ENCODE data around the gene NEUROD2.

The NEUROD2 gene

DNA sequence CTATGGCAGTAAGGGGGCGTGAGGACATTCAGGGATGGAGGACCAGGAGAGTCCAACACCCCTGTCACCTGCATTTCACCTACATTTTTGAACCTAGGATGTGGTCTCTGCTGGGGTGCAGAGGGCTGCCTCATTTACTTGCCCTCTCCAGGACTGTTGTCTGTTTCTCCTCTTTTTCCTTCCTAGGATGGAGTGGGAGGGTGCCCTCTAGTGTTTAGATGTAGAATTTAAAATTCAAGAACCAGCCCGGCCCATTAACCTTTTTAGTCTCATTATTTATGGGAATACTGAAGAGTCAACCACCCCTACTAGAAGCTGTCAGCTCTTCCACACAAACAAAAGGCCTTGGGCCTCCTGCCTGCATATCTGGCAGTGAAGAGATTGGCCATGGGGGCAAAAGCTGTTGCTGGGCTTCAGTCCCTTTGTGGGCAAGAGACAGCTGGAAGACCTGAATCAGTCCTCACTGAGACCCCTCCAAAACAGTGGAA lies 26.7 kb upstream of the NEUROD2 start:
- peak; percentile 50 for DNase-seq

DNA sequence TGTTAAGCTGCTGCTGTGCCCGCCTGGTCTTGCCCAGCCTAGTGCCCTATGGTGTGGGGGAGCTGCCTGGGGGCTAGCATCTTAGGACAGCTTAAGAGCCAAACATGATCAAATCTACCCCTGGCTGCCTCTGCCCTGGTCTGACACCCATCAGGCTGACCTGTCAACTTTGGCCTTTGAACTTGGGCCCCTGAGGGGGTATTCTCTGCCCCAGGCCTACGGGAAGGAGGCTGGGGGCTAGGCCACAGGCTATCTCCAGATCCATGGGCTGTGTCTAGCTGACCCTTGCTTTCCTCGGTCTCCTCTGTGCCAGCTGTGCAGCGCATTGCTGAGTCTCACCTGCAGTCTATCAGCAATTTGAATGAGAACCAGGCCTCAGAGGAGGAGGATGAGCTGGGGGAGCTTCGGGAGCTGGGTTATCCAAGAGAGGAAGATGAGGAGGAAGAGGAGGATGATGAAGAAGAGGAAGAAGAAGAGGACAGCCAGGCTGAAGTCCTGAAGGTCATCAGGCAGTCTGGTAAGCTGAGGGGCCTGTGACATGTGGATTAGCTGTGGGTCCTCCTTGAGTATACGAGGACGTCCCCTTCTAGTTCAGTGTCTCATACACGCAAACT lies 26.0 kb upstream of the NEUROD2 start:
- no peak for DNase-seq

DNA sequence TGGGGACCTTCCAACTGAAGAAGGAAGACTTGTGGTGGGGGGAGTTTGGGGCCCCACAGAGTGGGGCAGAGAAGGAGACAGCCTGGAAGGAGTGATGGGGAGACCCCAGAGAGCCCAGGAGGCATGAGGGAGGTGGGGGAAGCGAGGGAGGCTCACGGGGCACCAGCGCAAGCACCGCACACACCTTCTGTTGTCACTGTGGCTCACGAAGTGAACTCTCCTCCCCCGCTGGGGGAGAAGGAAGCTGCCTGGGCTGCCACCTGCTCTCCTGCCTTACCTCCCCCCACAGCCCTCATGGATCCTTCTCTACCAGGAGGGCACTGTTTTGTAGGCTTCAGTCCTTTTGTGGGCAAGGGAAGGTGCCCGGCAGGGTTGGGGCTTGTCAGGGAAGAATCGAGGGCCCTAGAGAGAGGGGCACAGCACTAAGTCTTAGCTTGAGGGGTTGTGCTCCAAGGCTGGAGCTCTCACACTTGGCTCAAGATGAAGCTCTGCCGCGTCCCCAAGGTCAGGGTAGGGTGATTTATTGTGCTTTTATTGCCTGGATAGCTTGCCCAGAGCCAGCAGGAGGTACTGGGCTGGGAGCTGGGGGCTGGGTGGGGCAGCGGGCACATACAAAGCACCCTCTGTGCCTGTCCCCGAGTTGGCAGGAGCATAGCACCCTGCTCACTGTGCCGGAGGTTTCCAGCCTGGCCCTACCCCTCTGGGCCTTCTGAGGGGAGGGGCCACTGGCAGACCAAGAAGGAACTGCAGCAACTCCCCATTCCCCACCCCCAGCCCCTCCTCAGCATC lies 24.6 kb upstream of the NEUROD2 start:
- no peak for DNase-seq

DNA sequence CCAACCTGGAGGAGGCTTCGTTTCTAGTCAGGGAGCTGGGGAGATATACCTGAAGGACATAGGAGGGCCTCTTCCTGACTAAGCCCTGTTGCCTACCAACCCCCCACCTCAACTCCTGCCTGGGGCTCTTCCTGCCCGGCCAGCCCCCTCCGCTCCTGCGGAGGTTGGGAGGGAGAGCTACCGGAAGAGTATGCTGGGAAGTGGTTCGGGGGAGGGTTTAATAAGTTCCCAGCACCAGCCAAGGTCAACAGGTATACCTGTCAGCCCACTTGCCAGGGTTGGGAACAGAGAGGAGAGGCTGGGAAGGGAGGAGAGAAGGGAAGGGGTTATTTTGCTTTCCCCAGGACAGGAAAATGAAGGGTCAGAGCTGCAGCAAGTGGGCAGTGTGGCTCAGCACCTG lies 23.7 kb upstream of the NEUROD2 start:
- DNase-seq = no peak

DNA sequence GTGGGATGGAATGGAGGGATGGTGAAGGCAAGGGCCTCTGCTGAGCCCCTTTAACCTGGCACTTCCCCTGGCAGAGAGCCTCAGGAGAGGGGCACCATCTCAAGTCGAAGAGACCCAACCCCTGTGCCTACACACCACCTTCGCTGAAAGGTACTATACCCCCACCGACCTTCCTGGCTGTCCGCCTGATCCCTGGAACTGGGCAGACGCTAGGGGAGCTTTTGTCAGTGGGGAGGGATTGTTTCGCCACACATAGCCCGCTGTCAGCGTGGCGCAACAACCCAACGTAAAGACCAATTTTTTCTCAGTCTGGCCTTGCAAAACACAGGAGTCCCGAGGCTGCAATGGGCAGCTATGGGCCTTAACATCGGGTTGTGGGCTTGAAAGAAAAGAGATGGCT lies 22.2 kb upstream of the NEUROD2 start:
- no peak for DNase-seq

DNA sequence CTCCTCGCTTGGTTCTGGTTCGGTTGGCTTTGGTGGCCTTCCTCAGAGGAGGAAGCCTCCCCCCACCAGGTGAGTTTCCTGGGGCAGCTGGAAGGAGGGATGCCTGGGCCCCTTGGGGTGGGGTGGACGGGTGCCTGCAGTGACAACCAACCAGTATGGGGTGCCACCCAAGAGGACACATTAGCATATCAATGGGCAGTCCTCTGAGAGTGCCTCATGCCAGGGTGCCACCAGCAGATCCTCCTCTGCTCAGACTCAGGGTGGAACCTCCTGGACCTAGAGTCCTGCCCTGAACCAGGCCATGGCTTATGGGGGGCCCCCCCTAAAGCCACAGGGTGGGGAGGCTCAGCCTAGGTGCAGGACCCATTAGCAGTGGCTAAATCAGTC lies 21.8 kb upstream of the NEUROD2 start:
- no peak for DNase-seq

DNA sequence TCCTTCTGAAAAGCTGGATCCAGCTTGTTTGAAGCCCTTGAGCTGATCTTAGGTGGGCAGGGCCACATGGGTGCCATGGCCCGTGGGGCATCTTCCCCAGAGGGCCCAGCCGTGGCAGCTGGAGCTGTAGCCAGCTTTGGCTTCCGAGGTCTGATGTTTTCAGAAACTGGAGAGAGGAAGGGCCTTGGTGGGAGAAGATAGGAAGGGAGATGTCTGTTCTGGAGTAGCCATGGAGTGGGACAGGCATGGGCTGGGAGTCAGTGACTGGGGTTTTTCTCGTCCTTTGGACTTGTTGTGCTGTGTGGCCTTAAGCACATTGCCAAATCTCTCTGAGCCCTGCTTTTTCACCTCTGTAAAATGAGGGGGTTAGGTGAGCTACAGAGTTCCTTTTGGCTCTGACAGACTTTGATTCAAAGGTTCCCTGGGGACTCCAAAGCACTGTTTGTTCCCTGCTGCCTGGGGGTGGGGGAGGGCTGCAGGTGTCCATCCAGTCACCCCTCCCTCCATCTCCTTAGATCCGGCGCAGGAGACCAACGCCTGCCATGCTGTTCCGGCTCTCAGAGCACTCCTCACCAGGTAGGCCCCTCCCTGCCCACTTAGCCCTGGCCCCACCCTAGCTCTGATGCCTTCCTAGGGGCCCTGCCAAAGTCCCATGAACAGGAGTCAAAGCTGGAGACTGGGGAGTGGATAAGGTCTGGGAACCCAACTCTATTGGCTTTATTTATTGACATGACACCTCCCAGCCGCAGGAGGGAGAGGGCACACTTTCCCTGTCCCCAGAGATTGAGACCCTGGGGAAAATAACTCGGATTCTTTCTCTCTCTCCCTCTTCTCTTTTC lies 21.2 kb upstream of the NEUROD2 start:
- DNase-seq = peak; percentile 77

DNA sequence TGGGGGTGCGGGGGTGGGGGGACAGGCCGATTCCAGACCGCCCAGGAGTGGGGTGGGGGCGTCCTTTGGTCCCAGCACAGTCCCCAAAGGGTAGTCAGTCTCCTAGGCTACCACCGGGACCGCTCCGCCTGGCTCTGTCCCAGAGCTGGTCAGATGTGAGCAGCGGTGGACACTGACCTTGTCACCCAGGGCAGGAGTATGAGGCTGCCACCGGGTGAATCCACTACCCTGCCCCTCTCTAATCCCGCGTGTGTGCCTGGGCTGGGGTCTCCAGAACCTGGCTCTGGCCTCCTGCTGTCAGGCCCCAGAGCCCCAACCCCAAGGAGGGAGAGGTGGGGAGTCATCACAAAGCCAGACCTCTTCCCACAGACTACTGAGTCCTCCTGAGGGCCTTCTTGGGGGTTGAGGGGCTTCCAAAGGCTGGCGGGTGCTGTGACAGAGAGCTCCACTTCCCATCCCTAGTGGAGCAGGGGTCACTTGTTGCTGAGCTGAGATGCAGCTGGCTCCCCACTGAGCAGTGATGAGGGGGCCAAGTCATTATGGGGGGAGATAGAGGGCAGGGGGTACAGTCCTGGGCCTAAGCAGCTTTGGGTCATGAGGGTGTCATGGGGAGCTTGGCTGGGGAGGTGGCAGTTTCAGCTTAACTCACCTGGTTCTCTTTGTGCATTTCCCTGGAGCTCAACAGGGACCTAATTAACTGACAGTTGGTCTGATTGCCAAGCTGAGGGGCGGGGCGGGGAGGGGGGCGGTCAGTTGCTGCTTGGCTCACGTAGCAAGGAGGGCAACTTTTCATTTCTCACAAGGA lies 20.2 kb upstream of the NEUROD2 start:
- DNase-seq = peak; percentile 63

DNA sequence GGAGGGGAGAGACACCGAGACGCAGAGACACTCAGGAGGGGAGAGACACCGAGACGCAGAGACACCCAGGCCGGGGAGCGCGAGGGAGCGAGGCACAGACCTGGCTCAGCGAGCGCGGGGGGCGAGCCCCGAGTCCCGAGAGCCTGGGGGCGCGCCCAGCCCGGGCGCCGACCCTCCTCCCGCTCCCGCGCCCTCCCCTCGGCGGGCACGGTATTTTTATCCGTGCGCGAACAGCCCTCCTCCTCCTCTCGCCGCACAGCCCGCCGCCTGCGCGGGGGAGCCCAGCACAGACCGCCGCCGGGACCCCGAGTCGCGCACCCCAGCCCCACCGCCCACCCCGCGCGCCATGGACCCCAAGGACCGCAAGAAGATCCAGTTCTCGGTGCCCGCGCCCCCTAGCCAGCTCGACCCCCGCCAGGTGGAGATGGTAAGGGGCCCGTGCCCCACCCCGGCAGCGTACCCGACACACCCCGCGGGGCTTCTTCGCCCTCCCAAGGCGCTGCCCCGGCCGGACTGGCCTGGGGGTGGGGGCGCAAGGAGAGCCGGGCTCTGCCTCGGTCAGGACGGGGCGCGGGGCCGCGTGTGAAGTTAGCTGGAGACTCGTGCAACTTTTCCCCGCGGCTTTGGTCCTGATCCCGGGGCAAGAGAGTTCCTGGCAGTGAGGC lies 19.5 kb upstream of the NEUROD2 start:
- no peak for DNase-seq

DNA sequence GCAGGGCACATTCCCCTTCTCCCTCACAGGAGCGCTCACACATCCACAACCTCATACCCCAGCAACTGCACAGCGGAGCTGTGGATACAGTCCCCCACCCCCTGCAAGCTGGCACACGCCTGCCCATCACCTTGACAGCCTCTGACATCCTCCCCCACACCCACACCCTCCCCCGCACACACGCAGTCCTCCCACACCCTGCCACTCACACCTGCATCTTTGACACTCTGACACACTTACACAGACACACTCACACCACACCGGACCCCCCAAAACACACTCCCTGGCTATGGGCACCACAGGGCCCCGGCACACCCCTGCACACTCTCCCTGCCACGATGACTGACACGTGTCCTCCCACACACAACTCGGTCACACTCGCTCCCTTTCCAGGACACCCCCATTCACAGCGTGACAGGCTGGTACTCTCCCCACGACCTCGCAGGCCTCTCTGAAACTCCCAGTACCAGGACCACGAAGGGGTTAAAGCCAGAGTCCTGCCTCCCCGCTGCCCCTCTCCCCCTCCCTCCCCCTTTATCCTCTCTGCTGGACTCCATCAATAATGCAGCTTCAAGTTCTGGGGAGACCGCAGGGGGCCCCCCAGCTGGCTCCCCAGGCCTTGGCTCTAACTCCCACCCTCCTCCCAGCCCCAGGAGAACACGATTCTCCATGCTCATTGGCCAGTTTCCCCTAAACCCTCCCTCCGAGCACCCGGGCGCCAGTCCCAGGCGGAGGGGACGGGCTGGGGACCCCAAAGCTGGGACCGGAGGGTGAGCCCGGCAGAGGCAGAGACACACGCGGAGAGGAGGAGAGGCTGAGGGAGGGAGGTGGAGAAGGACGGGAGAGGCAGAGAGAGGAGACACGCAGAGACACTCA lies 18.7 kb upstream of the NEUROD2 start, which contains the start of gene PPP1R1B:
TSS of gene PPP1R1B (plus strand) at position 782 of the 876 bp plus-strand sequence. CDS start 441 bp downstream, outside the sequence.
- DNase-seq = peak; percentile 34

DNA sequence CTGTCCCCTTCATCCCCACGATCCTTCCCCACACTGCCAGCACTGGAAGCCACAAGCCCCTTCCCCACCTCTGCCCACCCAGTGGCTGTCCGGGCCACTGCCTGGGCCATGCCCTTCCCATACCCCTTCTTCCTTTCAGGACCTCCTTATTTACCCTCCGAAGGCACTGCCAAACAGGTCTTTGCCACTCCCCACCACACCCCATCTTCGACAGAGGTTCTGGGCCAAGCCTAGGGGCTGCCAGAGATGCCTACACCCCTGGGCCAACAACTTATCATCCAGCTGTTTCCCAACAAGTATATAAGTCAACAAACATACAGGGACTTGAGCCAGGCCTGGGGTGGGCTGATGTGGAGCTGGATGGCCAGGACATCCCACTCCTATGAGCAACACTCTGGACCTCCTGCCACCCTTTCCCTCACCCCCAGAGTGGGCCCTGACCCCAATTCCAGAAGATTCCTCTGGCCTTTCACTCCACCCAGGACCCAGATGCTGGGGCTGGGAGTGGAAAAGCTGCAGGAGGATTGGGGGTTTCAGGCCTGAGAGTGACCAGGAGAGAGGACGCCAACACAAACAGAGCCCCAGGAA lies 17.6 kb upstream of the NEUROD2 start:
- DNase-seq = no peak

DNA sequence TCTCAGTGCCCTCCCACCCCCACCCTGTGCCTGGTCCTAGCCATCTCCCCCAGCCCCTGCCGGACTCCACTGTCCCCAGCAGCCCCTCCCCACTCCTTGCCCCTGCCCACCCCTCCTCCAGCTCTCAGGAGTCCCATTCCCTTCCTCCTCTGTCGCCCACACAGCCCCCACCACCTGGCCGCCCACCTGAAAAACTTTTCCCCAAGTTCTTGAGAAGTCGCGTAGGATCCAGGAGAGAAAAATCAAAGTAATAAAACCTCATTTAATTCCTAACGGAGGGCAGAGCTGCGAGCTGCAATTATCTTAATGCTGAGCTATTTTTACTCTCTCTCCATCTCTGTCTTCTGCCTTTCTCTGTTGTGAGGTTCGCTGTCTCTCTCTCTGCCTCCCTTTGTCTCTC lies 16.6 kb upstream of the NEUROD2 start:
- DNase-seq = no peak

DNA sequence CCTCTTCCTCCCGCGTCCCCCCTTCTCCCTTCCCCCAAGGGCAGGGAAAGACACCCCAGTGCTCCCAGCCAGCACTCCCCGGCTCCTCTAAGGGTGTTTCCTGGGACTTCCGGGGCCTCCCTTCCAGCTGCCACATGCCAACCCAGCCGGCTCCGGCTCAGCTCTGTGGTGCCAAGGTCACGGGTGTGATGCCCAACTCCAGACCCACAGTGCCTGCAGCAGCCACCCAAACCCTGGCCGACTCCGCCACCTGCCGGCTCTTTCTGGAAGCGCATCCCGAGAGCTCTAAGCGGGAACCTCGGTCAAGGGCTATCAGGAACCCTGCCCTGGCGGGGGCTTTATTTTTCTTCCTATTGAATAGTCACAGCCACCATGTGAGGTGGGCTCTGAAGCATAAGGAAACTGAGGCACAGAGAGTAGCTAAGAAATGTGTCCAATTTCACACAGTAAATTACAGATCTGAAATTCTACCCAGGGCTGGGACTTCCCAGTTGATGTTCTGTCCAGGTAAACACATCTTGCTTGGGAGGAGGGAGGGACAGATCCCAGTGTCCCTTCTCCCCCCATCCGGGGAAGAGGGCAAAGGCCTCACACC lies 15.7 kb upstream of the NEUROD2 start:
- peak; percentile 75 for DNase-seq

DNA sequence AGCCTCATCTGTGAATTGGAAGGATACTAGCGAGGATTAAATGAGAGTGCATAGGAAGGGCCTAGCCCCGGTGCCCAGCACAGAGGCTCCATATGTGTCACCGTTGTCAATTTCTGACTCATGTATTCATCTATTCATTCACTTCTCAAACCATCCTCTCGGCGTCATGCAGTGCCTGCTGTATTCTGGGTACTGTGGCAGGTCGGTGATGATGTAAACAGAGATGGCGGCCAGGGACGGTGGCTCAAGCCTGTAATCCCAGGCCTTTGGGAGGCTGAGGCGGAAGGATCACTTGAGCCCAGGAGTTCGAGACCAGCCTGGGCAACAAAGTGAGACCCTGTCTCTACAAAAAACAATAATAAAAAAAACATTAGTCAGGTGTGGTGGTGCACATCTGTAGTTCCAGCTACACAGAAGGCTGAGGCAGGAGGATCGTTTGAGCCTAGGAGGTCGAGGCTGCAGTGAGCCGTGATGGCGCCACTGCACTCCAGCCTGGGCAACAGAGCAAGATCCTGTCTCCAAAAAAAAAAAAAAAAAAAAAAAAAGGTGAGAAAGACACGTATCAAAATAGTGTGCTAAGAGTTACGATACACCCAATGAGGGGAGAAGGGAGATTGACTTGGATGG lies 14.8 kb upstream of the NEUROD2 start:
- no peak for DNase-seq

DNA sequence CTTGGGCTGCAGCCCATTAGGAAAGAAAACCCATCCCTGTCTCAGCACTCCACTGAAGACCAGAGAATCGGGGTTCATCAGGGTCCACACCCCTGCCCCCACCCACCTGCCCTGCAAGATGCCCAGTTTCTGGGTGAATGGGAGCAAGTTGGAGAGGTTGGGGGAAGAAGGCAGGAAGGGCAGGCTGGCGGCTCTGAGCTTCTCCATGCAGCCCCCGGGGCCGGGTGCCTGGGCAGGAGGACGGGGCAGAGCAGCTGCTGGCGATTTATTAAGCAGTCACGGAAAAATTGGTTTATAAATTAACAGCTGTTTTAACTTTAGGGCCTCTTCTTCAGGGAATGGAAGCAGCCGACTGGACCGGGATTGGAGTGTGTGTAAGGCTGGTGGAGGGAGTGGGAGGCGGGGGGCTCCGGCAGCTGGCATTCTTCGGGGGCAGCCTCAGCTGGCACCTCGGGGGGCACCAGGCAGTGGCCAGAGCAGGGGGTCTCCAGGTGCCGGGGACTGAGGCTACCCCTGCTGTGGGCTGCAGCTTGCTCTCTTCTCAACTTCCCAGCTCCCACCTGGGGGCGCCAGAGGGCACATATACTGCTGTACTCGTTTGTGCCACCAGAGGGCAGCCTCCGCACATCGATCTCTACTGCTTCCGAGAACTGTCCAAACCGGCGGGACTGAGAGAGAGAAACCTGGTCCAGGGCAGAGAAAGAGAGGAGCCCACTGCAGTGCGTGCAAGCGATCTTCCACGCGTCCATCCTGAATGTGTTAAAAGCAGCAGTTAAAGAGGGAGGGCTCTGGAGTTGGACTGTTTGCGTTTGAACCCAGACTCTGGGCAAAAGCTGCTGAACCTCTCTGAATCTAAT lies 14.0 kb upstream of the NEUROD2 start:
- peak; percentile 86 for DNase-seq

DNA sequence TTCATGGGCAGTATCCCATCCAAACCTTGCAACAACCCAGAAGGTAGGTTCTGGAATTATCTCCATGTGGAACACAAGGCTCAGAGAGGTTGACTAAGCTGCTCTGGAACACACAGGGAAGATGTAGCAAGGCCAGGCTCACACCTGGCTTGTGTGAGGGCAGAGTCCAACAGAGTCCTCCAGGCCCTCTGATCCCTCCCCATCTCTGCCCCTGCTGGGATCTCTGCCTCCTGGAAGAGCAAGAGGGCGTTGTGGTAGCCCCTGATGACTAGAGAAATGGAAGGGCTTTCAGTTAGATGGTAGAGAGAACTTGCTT lies 12.0 kb upstream of the NEUROD2 start:
- DNase-seq = no peak

DNA sequence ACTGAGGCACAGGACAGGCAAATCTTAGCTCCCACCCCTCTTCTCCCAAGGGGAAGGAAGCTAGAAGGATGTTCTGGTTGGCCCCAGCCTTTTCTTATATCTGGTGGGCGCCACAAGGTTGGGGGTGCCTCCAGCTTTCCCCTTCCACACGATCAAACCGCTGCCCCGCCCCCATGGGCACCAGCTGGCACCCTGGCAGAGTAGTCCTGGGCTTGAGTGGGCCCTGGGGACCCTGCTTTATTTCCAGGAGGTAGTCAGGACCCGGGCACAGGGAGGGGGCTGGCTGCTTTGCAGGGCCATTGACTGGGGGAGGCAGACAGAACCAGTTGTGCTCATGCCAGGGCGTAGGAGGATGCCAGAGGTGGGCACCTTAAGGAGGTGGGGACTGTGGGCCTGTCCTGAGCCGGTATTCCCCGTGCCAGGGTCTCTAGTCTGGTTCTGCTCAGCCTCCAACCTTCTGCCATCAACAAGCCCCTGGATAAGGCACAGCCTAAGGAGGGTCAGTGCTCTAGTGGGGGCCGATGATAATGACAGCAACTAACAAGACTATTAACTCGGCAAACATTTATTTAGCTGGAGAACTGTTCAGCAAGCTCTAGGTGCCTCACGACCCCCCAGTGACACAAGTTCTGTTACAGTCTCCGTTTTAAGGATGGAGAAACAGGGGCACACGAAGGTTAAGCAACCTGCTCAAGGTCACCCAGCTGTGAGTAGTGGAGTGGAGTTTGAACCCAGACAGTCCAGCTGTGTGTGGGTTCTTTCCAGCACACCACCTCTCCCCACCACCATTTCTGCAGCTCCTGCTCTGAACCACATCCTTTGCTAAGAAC lies 11.5 kb upstream of the NEUROD2 start:
- peak; percentile 90 for DNase-seq
